GM12878 (cell line): ENCODE results near the gene CES4A. TPM values are rescaled to one million over a fixed set of nuclear protein-coding genes. Genes with fewer than 3 reads are reported as not detected.

Experiments used
- ATAC-seq: fragments of 200-7000 bp; cut with Tn5 transposase; 3 replicates; pipeline ENCODE4 v1.9.1; 2020; ENCODE audit warnings: mild to moderate bottlenecking, moderate library complexity
- BruUV-seq: library from RNA; stranded (reverse); fragments of 400-500 nt; replicated peaks from 2 replicates; lab custom pipeline; 2021; lab: Mats Ljungman, UMichigan
- CTCF ChIA-PET: fragments of 300-600 bp; sonication (Branson Sonifier 250); formaldehyde crosslinking; extraction: SDS; loops from one replicate; lab custom pipeline; 2021; ENCODE audit warnings: inconsistent platforms; lab: Yijun Ruan, JAX
- POLR2A ChIA-PET: fragments of 350-600 bp; formaldehyde crosslinking; extraction: SDS; loops from one replicate; lab custom pipeline; 2021; ENCODE audit warnings: inconsistent platforms; lab: Charles Lee
- RAD21 ChIA-PET: fragments of 300-600 bp; sonication (Branson Sonifier 250); formaldehyde crosslinking; loops from one replicate; lab custom pipeline; 2023; ENCODE audit warnings: antibody characterized with exemption; ENCODE audit not compliant: unreplicated experiment; lab: Charles Lee
- SMC1A ChIA-PET: fragments of 300-600 bp; sonication (Branson Sonifier 250); formaldehyde crosslinking; loops from one replicate; lab custom pipeline; 2023; ENCODE audit not compliant: unreplicated experiment, uncharacterized antibody; lab: Charles Lee
- DNase-seq: peaks from one replicate; pipeline ENCODE4 v3.0.0-alpha.2; 2011; ENCODE audit warnings: low read depth, low spot score
- FAIRE-seq: peaks from 3 replicates; lab custom pipeline; 2011; peaks lifted over from hg19 to GRCh38; lab: Jason Lieb, UNC
- H2AFZ ChIP-seq: 2 replicates; pipeline ENCODE4 v1.6.0; 2011; ENCODE audit warnings: low read depth, low read length, control low read depth; ENCODE audit not compliant: control insufficient read depth
- H3K27ac ChIP-seq: 2 replicates; pipeline ENCODE4 v1.5.1; 2011; ENCODE audit warnings: control low read depth; ENCODE audit not compliant: control insufficient read depth, insufficient read depth
- H3K27me3 ChIP-seq, 2 experiments: replicated peaks in 1 of 2; 2 replicates each; pipeline versions ENCODE4 v1.6.0 to v1.6.1; 2011; ENCODE audit warnings: low read length in 1 of 2; ENCODE audit not compliant: control insufficient read depth in 2 of 2, insufficient read depth in 2 of 2
- H3K36me3 ChIP-seq, 2 experiments: 2 replicates each; pipeline ENCODE4 v1.5.1; 2011; ENCODE audit warnings: low read length in 1 of 2; ENCODE audit not compliant: control insufficient read depth in 2 of 2, insufficient read depth in 2 of 2
- H3K4me1 ChIP-seq: 2 replicates; pipeline ENCODE4 v1.6.1; 2011; ENCODE audit warnings: mild to moderate bottlenecking, low read length, moderate library complexity, mixed read lengths; ENCODE audit not compliant: control insufficient read depth, insufficient read depth
- H3K4me2 ChIP-seq: 2 replicates; pipeline ENCODE4 v1.6.0; 2011; ENCODE audit warnings: control low read depth; ENCODE audit not compliant: control insufficient read depth, insufficient read depth
- H3K4me3 ChIP-seq: fragments of 200-600 bp; sonication (generic); 2 replicates; pipeline ENCODE4 v1.5.1; 2016
- H3K79me2 ChIP-seq: 2 replicates; pipeline ENCODE4 v1.6.0; 2011; ENCODE audit warnings: low read length; ENCODE audit not compliant: control insufficient read depth, insufficient read depth
- H3K9ac ChIP-seq: 2 replicates; pipeline ENCODE4 v1.8.0; 2011; ENCODE audit warnings: low read length, control low read depth, mixed read lengths; ENCODE audit not compliant: control insufficient read depth, insufficient read depth
- H3K9me3 ChIP-seq: replicated peaks from 3 replicates; pipeline ENCODE4 v1.5.1; 2011; ENCODE audit warnings: mild to moderate bottlenecking, low read length; ENCODE audit not compliant: control insufficient read depth, insufficient read depth
- H4K20me1 ChIP-seq: 2 replicates; pipeline ENCODE4 v1.6.0; 2011; ENCODE audit not compliant: control insufficient read depth, insufficient read depth
- FOXK2 ChIP-seq: fragments of 450-650 bp; IDR thresholded peaks from 2 replicates; pipeline ENCODE4 v1.6.1; 2017; ENCODE audit warnings: mild to moderate bottlenecking, moderate library complexity
- IRF5 ChIP-seq: fragments of 450-650 bp; IDR thresholded peaks from 2 replicates; pipeline ENCODE4 v1.6.1; 2017; ENCODE audit warnings: borderline replicate concordance
- LARP7 ChIP-seq: fragments of 450-650 bp; IDR thresholded peaks from 2 replicates; pipeline ENCODE4 v1.6.1; 2017; ENCODE audit warnings: mild to moderate bottlenecking
- MYC ChIP-seq: IDR thresholded peaks from 2 replicates; pipeline ENCODE4 v1.6.1; 2011; ENCODE audit warnings: mild to moderate bottlenecking, low read length, moderate library complexity, inconsistent platforms; ENCODE audit not compliant: insufficient read depth, insufficient replicate concordance, insufficient read length, severe bottlenecking
- NR2C1 ChIP-seq: fragments of 450-650 bp; IDR thresholded peaks from 2 replicates; pipeline ENCODE4 v1.6.1; 2017; ENCODE audit warnings: antibody characterized with exemption, mild to moderate bottlenecking, moderate library complexity
- REST ChIP-seq: IDR thresholded peaks from 2 replicates; pipeline ENCODE4 v1.6.1; 2012; ENCODE audit warnings: mild to moderate bottlenecking, low read depth, low read length
- SP1 ChIP-seq: IDR thresholded peaks from one replicate; pipeline ENCODE4 v1.6.1; 2011; ENCODE audit warnings: low read depth, low read length
- TCF3 ChIP-seq: IDR thresholded peaks from 2 replicates; pipeline ENCODE4 v1.6.1; 2012; ENCODE audit warnings: low read depth, mild to moderate bottlenecking, low read length, borderline replicate concordance; ENCODE audit not compliant: insufficient read depth
- WRNIP1 ChIP-seq: IDR thresholded peaks from 2 replicates; pipeline ENCODE4 v1.6.1; 2011; ENCODE audit warnings: low read depth, low read length, improper control_type of control experiment, borderline replicate concordance
- ZNF217 ChIP-seq: fragments of 450-650 bp; IDR thresholded peaks from 2 replicates; pipeline ENCODE4 v1.6.1; 2017; ENCODE audit warnings: antibody characterized with exemption, mild to moderate bottlenecking
- WGBS: methylation state at CpG from one replicate; pipeline ENCODE4 v1.1.6; 2016; ENCODE audit warnings: low lambda C conversion rate; ENCODE audit not compliant: insufficient replicate concordance, insufficient coverage; ENCODE audit errors: missing lambda C conversion rate; 5-methylcytosine and 5-hydroxymethylcytosine counted together
- in situ Hi-C: fragments of 300-500 bp; cut with MboI; formaldehyde crosslinking; loops from 9 replicates; pipeline ENCODE4 v1.14.3; 2018; ENCODE audit warnings: mixed read lengths
- intact Hi-C: fragments of 100-400 bp; cut with micrococcal nuclease; formaldehyde crosslinking; loops from one replicate; pipeline ENCODE4 v1.14.2; 2022; ENCODE audit not compliant: unreplicated experiment
- polyA plus RNA-seq, 11 experiments: library from polyadenylated mRNA; depleted of rRNA in 4 of 11; unstranded in 6 of 11; stranded (reverse) in 5 of 11; fragments of >200 nt; fragmentation: Nextera tagmentation in 4 of 11; fragmentation: Illumina TruSeq in 1 of 11; extraction: Ambion mirVana in 4 of 11; extraction: Trizol in 1 of 11; gene quantifications; 1 replicate in 1 of 11; 2 replicates in 10 of 11; pipeline versions ENCODE4 v1.2.1 to v1.2.3, GENCODE V29; 2011 to 2016; ENCODE audit warnings: inconsistent platforms in 2 of 11, missing spikeins in 2 of 11, low read depth in 1 of 11
- total RNA-seq, 4 experiments: library from RNA; depleted of rRNA in 3 of 4; stranded (reverse); fragments of >200 nt in 3 of 4; fragmentation: Illumina TruSeq in 1 of 4; extraction: Trizol in 1 of 4; gene quantifications; 2 replicates each; pipeline versions ENCODE4 v1.2.1 to v1.2.3, GENCODE V29; 2013 to 2021
- TF ChIP-seq, protein P1 (sequence below): IDR thresholded peaks from 2 replicates; pipeline ENCODE4 v1.6.1; 2011; ENCODE audit warnings: low read depth, low read length, improper control_type of control experiment, borderline replicate concordance
- TF ChIP-seq, protein P2 (sequence below): fragments of 450-650 bp; IDR thresholded peaks from 2 replicates; pipeline ENCODE4 v1.6.1; 2018; ENCODE audit warnings: borderline replicate concordance, mild to moderate bottlenecking; ENCODE audit not compliant: partially characterized antibody
- TF ChIP-seq, protein P3 (sequence below), 3 experiments: IDR thresholded peaks in 2 of 3; conservative IDR thresholded peaks in 1 of 3; 2 replicates each; pipeline ENCODE4 v1.5.1; 2011; ENCODE audit warnings: low read depth in 3 of 3, low read length in 3 of 3, mild to moderate bottlenecking in 3 of 3, control low read depth in 2 of 3, moderate library complexity in 2 of 3, inconsistent platforms in 1 of 3, mixed read lengths in 1 of 3; ENCODE audit not compliant: control insufficient read depth in 2 of 3, insufficient read depth in 1 of 3; ENCODE audit errors: extremely low read depth in 1 of 3

The CES4A gene
- total and polyA plus RNA-seq, 10 of the 15 experiments (the other 5 are each of a cell fraction or from before 2014, with no cell fraction given): 0.05 to 5.0 (median 2.1) TPM

DNA sequence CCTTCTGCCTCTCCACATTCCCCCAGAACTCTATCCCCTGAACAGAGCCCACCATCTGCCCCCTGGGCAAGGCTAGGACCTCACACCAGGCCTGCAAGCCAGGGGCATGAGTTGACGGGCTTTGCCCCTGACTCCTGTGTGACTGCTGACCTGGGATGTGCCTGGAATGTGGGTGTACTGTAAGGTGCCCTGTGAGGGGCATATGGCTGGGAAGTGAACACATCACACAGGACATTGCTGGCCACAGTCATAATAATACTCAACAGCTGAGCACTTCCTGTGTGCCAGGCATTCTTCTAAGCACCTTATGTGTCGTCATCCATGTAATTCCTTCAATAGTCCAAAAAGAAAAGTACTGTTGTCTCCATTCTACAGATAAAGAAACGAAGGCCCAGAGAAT lies 13.3 kb downstream of the CES4A start:
- Histone ChIP-seq H3K9me3 (no peaks in the 10 kb centered on the region), H3K4me1 (no peaks in the 10 kb centered on the region; the same call in 1 of the 2 replicates), H3K4me3 (no peak overlapping the region), H3K36me3 (no peaks in the 10 kb centered on the region), H3K79me2 (no peaks in the 10 kb centered on the region), H4K20me1 (no peaks in the 10 kb centered on the region), H3K4me2 (no peak overlapping the region), H3K27ac (no peak overlapping the region), H2AFZ (no peak overlapping the region), H3K9ac (no peak overlapping the region), H3K27me3 (peaks cover 0 to 1% of the 10 kb centered on the region in 2 experiments; a peak in 3 of 4 replicates)
- WGBS: 43% methylated on average over 3 of the region's 3 CpGs
- DNase-seq (no peak), FAIRE-seq (no peak), ATAC-seq (no peak)
- ChIA-PET RAD21 (no interaction called here), SMC1A (no interaction called here), CTCF (no interaction called here), POLR2A (interaction anchor here (0.9 kb wide), 1 partner anchor 219 kb away, joined by 3 read pairs; no protein-coding TSS in a partner anchor)
- intact Hi-C loops (no loop called here), in situ Hi-C loops (no loop called here)
- TF ChIP-seq, protein P1, sequence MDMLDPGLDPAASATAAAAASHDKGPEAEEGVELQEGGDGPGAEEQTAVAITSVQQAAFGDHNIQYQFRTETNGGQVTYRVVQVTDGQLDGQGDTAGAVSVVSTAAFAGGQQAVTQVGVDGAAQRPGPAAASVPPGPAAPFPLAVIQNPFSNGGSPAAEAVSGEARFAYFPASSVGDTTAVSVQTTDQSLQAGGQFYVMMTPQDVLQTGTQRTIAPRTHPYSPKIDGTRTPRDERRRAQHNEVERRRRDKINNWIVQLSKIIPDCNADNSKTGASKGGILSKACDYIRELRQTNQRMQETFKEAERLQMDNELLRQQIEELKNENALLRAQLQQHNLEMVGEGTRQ: no peak
- TF ChIP-seq TCF3 (no peak), ZNF217 (no peak), FOXK2 (no peak), REST (no peak), MYC (no peak), LARP7 (no peak), SP1 (no peak), WRNIP1 (no peak), NR2C1 (no peak), IRF5 (no peak)
- TF ChIP-seq, protein P2, sequence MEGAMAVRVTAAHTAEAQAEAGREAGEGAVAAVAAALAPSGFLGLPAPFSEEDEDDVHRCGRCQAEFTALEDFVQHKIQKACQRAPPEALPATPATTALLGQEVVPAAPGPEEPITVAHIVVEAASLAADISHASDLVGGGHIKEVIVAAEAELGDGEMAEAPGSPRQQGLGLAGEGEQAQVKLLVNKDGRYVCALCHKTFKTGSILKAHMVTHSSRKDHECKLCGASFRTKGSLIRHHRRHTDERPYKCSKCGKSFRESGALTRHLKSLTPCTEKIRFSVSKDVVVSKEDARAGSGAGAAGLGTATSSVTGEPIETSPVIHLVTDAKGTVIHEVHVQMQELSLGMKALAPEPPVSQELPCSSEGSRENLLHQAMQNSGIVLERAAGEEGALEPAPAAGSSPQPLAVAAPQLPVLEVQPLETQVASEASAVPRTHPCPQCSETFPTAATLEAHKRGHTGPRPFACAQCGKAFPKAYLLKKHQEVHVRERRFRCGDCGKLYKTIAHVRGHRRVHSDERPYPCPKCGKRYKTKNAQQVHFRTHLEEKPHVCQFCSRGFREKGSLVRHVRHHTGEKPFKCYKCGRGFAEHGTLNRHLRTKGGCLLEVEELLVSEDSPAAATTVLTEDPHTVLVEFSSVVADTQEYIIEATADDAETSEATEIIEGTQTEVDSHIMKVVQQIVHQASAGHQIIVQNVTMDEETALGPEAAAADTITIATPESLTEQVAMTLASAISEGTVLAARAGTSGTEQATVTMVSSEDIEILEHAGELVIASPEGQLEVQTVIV: no peak
- TF ChIP-seq, protein P3, sequence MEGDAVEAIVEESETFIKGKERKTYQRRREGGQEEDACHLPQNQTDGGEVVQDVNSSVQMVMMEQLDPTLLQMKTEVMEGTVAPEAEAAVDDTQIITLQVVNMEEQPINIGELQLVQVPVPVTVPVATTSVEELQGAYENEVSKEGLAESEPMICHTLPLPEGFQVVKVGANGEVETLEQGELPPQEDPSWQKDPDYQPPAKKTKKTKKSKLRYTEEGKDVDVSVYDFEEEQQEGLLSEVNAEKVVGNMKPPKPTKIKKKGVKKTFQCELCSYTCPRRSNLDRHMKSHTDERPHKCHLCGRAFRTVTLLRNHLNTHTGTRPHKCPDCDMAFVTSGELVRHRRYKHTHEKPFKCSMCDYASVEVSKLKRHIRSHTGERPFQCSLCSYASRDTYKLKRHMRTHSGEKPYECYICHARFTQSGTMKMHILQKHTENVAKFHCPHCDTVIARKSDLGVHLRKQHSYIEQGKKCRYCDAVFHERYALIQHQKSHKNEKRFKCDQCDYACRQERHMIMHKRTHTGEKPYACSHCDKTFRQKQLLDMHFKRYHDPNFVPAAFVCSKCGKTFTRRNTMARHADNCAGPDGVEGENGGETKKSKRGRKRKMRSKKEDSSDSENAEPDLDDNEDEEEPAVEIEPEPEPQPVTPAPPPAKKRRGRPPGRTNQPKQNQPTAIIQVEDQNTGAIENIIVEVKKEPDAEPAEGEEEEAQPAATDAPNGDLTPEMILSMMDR (IDR thresholded peaks at IDR 0.05 in 2 of 3, conservative IDR thresholded peaks at IDR 0.05 in 1 of 3; ENCODE audit: control insufficient read depth in 2 of 3, extremely low read depth in 1 of 3, insufficient read depth in 1 of 3, low read depth in 3 of 3, low read length in 3 of 3): no peak
- BruUV-seq: no TSS peak
